Dendritic cell treated with granulocyte-macrophage colony-stimulating factor and Interleukin-4, amounts not matched to agents 40 ng/mL and 50 ng/mL, for 4 days (primary cell): ENCODE measurements around the gene THYN1.

Experiments
- H3K27ac Mint-ChIP-seq: one replicate; pipeline ENCODE4 v1.8.0; 2022; ENCODE audit warnings: mild to moderate bottlenecking, mixed read lengths
- H3K27me3 Mint-ChIP-seq: one replicate; pipeline ENCODE4 v1.8.0; 2022; ENCODE audit warnings: mild to moderate bottlenecking, mixed read lengths
- H3K36me3 Mint-ChIP-seq: one replicate; pipeline ENCODE4 v1.8.0; 2022; ENCODE audit warnings: low read depth, mixed read lengths
- H3K4me1 Mint-ChIP-seq: one replicate; pipeline ENCODE4 v1.8.0; 2022; ENCODE audit warnings: low read depth, mixed read lengths
- H3K4me3 Mint-ChIP-seq: one replicate; pipeline ENCODE4 v1.8.0; 2022; ENCODE audit warnings: mild to moderate bottlenecking, moderate library complexity, mixed read lengths
- H3K9me3 Mint-ChIP-seq: one replicate; pipeline ENCODE4 v1.8.0; 2022; ENCODE audit warnings: mixed read lengths
- intact Hi-C: fragments of 100-400 bp; cut with micrococcal nuclease; formaldehyde crosslinking; loops from one replicate; pipeline ENCODE4 v1.15.0; 2022

THYN1 gene

DNA sequence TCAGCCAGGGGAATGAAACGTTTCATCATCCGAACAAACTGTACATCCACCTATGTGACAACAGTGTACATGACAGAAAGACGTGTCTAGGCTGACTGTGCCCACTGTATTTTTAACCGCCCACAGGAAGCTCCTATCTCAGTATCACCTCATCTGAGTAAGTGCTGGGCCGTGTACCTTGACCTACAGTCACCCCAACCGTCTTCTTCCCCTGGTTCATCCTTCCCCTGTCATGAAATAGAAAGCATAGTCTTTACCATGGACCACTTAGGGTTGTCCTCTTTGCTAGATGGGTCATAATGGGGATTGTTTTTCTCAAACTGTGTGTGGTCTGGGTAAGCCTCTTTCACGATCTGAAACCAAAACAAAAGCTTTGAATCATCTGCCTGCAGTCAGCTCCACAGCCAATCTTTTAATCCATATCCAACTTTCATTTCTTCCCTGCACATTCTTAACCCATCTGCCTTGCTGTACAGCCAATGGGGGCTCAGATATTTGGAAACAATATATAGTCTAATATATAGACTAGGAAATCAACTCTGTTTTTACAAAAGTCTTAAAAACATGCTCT lies 4.2 kb downstream of the THYN1 start:
- H3K4me1 Mint-ChIP-seq: peaks cover 10% of the 10 kb centered on the region
- intact Hi-C loops: no loop called here
- no peak overlapping the region for H3K4me3 Mint-ChIP-seq
- no peak overlapping the region for H3K27ac Mint-ChIP-seq
- H3K27me3 Mint-ChIP-seq: no peaks in the 10 kb centered on the region
- peaks cover 70% of the 10 kb centered on the region for H3K36me3 Mint-ChIP-seq
- H3K9me3 Mint-ChIP-seq: no peaks in the 10 kb centered on the region

DNA sequence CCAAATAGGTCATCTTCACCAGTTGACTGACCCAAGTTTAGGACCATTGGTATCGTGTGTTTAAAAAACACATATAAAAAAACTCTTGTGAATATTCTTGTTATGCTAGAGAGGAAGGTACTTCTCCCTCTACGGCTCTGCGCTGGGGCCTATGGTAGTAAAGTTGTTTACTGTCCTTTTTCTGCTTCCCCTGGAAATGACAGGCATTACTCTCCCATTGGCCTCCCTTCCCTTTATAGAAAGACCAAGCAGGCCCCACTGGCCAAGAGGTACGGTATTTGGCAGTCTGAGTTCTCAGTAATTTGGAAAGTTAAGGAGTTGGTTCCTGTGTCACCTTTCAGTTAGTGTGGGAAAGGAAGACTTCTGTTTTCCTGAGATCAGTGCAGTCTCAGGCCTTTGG lies 6.5 kb downstream of the THYN1 start:
- Mint-ChIP-seq H3K9me3 (no peaks in the 10 kb centered on the region), H3K27ac (no peak overlapping the region), H3K36me3 (peaks cover 85% of the 10 kb centered on the region), H3K4me3 (no peak overlapping the region), H3K27me3 (no peaks in the 10 kb centered on the region), H3K4me1 (no peaks in the 10 kb centered on the region)
- intact Hi-C loops: no loop called here

GRCh38 chr11:134246100-134246499 lies 7.1 kb downstream of the THYN1 start:
- Mint-ChIP-seq H3K27ac (no peak overlapping the region), H3K4me1 (no peaks in the 10 kb centered on the region), H3K4me3 (no peak overlapping the region), H3K27me3 (no peaks in the 10 kb centered on the region), H3K9me3 (no peaks in the 10 kb centered on the region), H3K36me3 (peaks cover 91% of the 10 kb centered on the region)
- intact Hi-C loops: no loop called here

GRCh38 chr11:134245434-134245833 lies 7.7 kb downstream of the THYN1 start:
- H3K36me3 Mint-ChIP-seq: peaks cover 96% of the 10 kb centered on the region
- no peak overlapping the region for H3K4me3 Mint-ChIP-seq
- H3K9me3 Mint-ChIP-seq: no peaks in the 10 kb centered on the region
- H3K27me3 Mint-ChIP-seq: no peaks in the 10 kb centered on the region
- no peak overlapping the region for H3K27ac Mint-ChIP-seq
- no peaks in the 10 kb centered on the region for H3K4me1 Mint-ChIP-seq
- intact Hi-C loops: no loop called here

DNA sequence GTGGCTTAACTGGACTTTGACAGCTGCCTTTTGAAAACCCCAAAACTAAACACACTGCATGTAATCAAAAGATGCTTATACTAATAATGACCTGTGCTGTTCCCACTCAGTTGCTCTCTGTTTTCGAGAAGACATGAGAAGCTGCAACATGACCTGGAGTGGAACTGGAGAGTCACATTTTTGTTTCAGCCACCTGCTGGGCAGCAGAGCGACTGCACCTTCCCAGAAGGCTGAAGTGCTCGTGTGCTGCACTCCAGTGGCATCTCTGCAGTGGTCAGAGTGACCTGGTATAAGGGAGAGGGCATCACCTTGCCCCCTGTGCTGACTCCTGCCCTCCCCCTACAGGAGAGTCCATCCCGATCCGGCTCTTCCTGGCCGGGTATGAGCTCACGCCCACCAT lies 8.6 kb downstream of the THYN1 start:
- Mint-ChIP-seq H3K9me3 (no peaks in the 10 kb centered on the region), H3K36me3 (peaks cover 98% of the 10 kb centered on the region), H3K27me3 (no peaks in the 10 kb centered on the region), H3K4me1 (no peaks in the 10 kb centered on the region), H3K4me3 (no peak overlapping the region), H3K27ac (no peak overlapping the region)
- intact Hi-C loops: no loop called here

DNA sequence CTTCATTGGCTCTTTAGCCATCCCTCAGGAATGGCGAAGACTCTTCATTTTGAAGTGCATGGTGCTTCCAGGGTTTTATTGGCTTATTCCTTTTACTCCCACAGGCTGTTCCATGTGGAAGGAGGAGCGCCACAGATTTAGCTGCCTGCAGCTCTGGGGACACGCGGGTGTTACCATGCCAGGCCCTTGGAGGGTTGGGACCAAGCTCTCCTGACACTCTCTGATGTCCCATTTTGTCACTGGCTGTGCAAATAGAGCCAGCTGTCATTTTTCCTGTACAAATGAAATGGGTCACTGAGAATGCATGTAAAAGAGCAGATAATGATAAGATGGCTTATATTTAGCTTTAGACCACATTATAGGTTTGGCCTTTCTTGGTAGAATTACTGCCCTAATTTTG lies 9.2 kb downstream of the THYN1 start:
- intact Hi-C loops: no loop called here
- Mint-ChIP-seq H3K4me1 (no peaks in the 10 kb centered on the region), H3K4me3 (no peak overlapping the region), H3K9me3 (no peaks in the 10 kb centered on the region), H3K27ac (no peak overlapping the region), H3K36me3 (peaks cover 98% of the 10 kb centered on the region), H3K27me3 (no peaks in the 10 kb centered on the region)

DNA sequence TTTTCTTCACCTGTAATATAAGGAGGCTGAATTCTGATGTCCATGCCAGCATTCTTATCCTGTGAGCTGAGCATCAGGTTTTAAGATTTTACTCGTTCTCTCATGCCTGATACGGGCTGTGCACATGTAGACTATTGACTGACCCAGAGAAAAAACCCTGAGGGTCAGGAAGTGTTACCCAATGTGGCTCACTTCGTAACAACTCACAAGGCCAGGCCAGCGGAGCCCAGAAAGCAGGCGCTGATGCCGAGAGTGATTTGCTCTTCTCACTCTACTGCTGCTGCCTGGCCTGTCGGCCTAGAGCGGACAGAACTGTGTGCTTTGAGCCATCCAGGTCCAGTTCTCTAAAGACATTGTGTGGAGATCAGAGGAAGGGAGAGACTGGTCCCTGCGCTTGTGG lies 10.8 kb downstream of the THYN1 start:
- H3K27me3 Mint-ChIP-seq: no peaks in the 10 kb centered on the region
- H3K27ac Mint-ChIP-seq: no peak overlapping the region
- H3K4me1 Mint-ChIP-seq: no peaks in the 10 kb centered on the region
- no peak overlapping the region for H3K4me3 Mint-ChIP-seq
- H3K9me3 Mint-ChIP-seq: no peaks in the 10 kb centered on the region
- peaks cover 95% of the 10 kb centered on the region for H3K36me3 Mint-ChIP-seq
- intact Hi-C loops: no loop called here

DNA sequence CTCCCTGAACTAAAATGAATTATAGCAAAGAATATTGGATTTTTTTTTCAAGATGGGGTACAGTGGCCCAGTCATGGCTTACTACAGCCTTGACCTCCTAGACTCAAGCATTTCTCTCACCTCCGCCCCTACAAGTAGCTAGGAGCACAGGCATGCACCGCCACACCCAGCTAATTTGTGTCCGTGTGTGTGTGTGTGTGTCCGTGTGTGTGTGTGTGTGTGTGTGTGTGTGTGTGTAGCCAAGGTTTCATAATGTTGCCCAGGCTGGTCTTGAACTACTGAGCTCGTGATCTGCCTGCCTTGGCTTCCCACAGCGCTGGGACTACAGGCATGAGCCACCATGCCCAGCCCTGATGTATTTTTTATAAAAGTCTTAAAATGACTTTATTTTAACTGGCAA lies 12.6 kb downstream of the THYN1 start:
- Mint-ChIP-seq H3K4me3 (no peak overlapping the region), H3K36me3 (peaks cover 93% of the 10 kb centered on the region), H3K27me3 (no peaks in the 10 kb centered on the region), H3K27ac (no peak overlapping the region), H3K4me1 (no peaks in the 10 kb centered on the region), H3K9me3 (no peaks in the 10 kb centered on the region)
- intact Hi-C loops: no loop called here

- H3K9me3 Mint-ChIP-seq: no peaks in the 10 kb centered on the region
- H3K36me3 Mint-ChIP-seq: peaks cover 89% of the 10 kb centered on the region
- intact Hi-C loops: no loop called here
- H3K4me1 Mint-ChIP-seq: no peaks in the 10 kb centered on the region
- H3K4me3 Mint-ChIP-seq: no peak overlapping the region
- no peak overlapping the region for H3K27ac Mint-ChIP-seq
- no peaks in the 10 kb centered on the region for H3K27me3 Mint-ChIP-seq
Measured at GRCh38 chr11:134238956-134239355, 14.2 kb downstream of the THYN1 start.

- Mint-ChIP-seq H3K4me3 (no peak overlapping the region), H3K27me3 (no peaks in the 10 kb centered on the region), H3K4me1 (peaks cover 3% of the 10 kb centered on the region), H3K36me3 (peaks cover 75% of the 10 kb centered on the region), H3K9me3 (no peaks in the 10 kb centered on the region), H3K27ac (no peak overlapping the region)
- intact Hi-C loops: no loop called here
Measured at GRCh38 chr11:134237557-134237922, 15.6 kb downstream of the THYN1 start.

DNA sequence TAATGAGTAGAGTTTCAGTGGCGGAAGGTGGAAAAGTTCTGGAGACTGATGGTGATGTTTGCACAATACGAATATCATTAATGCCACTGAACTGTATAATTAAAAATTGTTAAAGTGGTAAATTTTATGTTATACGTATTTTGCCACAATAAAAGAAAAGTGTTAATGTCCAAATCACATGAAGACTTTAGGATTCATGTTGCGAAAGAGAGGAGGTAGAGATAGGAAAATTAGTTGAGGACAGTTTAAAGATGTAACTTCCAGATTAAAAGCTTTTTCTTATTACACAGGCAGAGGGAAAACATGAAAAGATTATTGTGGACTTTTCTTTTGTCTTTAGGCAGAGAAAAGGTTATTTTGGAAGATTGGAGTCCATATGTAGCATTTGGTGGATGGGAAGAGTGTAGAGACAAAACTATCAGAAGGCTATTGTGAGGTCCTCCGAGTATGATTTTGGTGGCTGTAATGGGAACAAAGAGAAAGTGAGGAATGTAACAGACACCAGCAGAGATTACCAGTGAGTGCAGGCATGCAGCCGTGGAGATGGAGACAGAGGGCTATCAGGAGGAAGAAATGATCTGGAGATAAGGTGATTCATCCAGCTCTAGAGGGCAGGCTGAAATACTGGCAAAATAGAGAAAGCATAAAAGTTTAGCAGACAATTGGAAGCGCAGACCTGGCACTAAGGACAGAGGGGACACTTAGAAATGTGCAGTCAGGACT lies 16.2 kb downstream of the THYN1 start:
- no peaks in the 10 kb centered on the region for H3K27me3 Mint-ChIP-seq
- H3K36me3 Mint-ChIP-seq: peaks cover 69% of the 10 kb centered on the region
- no peak overlapping the region for H3K4me3 Mint-ChIP-seq
- H3K4me1 Mint-ChIP-seq: peaks cover 8% of the 10 kb centered on the region
- H3K27ac Mint-ChIP-seq: no peak overlapping the region
- intact Hi-C loops: no loop called here
- no peaks in the 10 kb centered on the region for H3K9me3 Mint-ChIP-seq

DNA sequence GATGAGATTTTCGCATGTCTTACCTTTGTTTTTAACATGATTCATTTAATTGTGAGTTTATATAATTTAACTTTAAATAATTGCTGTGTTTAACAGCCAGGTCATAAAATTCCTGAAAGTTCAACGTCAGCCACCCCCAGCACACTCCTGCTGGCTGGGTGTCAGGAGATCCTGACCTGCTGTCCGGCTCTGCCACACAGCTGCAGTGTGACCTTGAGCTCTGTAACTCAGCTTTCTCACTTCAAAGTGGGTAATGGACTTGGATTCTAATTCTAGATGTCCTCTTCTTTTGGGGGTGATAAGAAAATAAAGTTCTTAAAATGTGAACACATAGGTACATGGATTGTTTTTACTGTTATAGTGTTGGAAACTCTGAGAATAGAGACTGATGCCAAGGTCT lies 17.8 kb downstream of the THYN1 start:
- intact Hi-C loops: no loop called here
- Mint-ChIP-seq H3K4me3 (no peak overlapping the region), H3K4me1 (peaks cover 24% of the 10 kb centered on the region), H3K27ac (no peak overlapping the region), H3K36me3 (peaks cover 62% of the 10 kb centered on the region), H3K27me3 (no peaks in the 10 kb centered on the region), H3K9me3 (no peaks in the 10 kb centered on the region)

DNA sequence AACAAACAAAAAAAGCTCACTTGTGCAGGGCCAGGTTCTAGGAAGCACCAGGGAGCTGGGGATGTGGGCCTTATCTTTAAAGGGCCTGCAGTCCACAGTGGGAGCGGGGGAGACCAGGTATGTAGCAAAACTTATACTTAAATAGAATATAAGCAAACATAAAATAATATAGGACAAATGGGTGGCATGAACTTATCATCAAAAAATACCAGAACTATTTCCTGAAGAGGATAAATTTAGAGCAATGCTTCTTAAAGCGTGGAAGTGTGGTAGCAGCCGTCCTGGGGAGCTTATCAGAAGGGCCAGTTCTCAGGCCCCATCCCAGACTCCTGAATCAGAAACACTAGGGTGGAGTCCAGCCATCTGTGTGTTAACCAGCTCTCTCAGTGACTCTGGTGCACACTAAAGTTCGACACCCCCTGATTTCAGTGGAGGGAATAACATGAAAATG lies 19.4 kb downstream of the THYN1 start:
- Mint-ChIP-seq H3K9me3 (no peaks in the 10 kb centered on the region), H3K27me3 (no peaks in the 10 kb centered on the region), H3K4me1 (peaks cover 40% of the 10 kb centered on the region), H3K36me3 (peaks cover 57% of the 10 kb centered on the region), H3K4me3 (no peak overlapping the region), H3K27ac (no peak overlapping the region)
- intact Hi-C loops: no loop called here

DNA sequence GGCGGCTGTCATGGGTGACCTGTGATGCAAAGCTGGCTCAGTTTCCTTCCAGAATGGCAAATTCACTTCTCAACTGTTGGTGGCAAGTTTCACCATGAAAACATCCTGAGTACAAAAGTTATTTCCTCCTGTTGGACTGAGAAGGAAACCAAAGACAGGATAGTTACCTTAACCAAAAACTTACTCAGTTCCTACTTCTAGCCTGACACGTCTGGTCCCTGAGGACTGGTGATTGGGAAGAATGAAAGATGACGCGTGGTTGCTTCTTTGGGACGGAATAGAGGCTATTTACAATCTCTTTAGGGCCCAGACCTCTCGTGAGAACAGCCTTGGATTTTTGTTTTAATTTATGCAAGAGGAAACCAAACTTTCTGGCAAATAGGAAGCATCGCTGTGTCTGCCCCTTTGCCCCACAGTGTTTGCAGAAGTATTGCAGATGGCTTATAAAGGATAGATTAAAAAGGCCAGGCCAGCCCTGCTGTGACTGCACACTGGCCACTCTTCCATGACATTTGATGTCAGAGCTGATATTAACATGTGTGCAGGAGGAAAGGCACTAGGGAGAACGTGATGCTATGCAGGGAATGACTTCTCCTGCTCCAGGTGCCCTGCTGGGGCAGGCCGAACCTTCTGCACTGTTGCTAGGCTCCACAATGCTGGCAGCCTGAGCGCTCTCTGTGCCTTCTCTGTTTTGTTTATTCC lies 21.0 kb downstream of the THYN1 start:
- Mint-ChIP-seq H3K4me1 (peaks cover 56% of the 10 kb centered on the region), H3K27me3 (no peaks in the 10 kb centered on the region), H3K27ac (peak overlapping the region; percentile 69), H3K9me3 (no peaks in the 10 kb centered on the region), H3K4me3 (no peak overlapping the region), H3K36me3 (peaks cover 49% of the 10 kb centered on the region)
- intact Hi-C loops: no loop called here
